Activated CD8-positive, alpha-beta memory T cell treated with anti-CD3 and anti-CD28 coated beads, Interleukin-2, amount 50 U/mL, for 1 hour (primary cell): ENCODE data around the gene ZNF626.
"Not testable (repeated sequence)": the region's sequence is repeated elsewhere in the genome, so short reads cannot be mapped to it uniquely, and the experiment has no call there.

Experiments
- DNase-seq: peaks from one replicate; pipeline ENCODE4 v3.0.0-alpha.2; 2020; ENCODE audit errors: extremely low read depth

Gene ZNF626

GRCh38 chr19:20661150-20661819 is at the start of gene ZNF626:
ZNF626 (minus strand) TSS chr19:20661571; CDS start chr19:20661446, 125 bp downstream.
- peak; percentile 90 for DNase-seq

DNA sequence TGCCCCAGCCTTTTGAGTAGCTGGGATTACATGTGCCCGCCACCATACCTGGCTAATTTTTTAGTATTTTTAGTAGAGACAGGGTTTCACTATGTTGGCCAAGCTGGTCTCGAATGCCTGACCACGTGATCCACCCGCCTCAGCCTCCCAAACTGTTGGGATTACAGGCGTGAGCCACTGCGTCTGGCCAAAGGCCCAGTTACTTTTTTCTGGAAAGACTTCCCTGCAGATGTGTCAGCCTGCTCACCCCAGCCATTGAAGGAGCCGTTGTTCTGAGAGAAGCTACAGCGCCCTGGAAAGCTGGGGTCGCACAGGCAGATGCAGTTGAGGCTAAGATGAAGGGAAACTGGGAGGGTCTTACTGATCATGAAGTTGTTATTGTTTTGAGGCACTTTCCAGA is 7.9 kb upstream of the ZNF626 start:
- DNase-seq, result no peak

DNA sequence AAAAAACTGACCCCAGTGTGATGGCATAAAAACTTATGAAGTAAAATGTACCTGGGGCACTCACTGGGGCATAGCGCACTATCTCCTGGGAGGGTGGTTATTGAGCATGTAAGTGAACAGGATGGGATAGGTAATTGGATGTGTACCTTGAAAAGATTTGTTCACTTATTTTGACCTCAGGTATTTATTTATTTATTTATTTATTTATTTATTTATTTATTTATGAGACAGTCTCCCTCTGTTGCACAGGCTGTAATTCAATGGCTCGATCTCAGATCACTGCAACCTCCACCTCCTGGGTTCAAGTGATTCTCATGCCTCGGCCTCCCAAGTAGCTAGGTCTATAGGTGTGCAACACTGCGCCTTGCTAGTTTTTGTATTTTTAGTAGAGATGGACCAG is 5.9 kb upstream of the ZNF626 start:
- DNase-seq, result no peak

DNA sequence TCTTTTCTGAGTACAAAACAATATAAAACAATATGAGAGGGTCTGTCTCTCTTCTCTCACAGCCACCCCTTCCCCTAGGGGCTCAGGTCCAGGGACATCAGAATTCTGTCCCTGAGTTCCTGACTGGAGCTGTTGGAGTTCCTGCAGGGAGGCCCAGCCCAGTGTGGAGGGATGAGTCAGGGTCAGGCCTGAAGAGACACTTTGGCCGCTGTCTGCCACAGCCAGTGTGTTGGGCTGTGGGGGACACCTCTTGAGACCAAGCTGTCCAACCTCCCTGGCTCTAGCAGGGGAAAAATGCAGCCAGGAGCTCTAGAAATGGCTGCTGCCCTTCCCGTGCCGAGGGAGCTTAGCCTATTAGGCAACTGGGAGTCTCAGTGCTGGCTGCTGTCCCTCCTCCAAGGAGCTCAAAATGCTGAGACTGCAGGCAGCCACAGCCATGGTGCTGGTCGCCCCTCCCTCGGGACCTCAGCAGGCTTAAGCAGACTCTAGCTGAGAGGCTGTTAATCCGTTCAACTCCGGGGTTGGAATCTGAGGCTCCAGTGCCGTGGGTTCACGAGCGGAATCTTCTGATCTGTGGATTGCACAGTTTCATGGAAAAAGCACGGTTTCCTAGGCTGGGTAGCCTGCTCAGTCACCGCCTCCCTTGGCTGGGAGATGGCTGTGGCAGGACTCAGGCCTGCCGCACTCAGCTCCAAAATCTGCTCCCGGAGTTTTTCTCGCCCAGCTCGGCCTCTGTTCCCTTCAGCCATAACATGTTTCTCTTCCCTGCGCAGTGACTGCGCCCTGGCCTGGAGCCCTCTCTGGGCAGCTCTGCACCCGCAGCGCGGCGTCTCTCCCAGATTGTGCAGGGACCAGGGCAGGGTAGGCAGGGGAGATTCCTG is 3.8 kb upstream of the ZNF626 start:
- no peak for DNase-seq

GRCh38 chr19:20664475-20664874 is 3.1 kb upstream of the ZNF626 start:
- not testable (repeated sequence) for DNase-seq

DNA sequence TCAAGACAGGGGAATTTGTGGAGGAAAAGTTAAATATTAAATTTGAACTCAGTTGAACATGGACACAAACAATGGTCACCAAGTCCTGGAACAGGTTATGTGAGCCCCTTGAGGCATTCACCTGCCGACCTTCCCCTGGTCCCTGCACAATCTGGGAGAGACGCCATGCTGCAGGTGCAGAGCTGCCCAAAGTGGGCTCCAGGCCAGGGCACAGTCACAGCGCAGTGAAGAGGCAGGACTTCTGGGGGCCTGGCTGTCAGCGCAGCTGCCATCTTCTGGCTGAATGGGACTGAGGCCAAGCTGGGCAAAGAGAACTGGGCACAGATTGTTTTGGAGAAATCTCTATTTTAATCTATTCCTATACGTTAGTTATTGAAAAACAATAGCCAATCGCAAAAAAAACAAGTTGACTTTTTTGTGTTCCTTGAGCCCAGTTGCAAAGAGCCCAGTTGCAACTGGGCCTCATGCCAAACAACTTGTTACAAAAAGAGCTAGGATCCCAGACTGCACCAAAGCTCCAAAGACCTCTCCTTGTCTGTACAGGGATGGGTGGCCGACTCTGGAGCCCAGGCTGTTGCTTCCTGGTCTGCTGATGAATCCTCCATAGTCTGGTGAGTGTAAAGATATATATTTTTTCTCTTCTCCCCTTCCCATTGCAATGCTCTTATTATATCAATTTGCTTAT is 1.2 kb upstream of the ZNF626 start:
- no peak for DNase-seq

DNA sequence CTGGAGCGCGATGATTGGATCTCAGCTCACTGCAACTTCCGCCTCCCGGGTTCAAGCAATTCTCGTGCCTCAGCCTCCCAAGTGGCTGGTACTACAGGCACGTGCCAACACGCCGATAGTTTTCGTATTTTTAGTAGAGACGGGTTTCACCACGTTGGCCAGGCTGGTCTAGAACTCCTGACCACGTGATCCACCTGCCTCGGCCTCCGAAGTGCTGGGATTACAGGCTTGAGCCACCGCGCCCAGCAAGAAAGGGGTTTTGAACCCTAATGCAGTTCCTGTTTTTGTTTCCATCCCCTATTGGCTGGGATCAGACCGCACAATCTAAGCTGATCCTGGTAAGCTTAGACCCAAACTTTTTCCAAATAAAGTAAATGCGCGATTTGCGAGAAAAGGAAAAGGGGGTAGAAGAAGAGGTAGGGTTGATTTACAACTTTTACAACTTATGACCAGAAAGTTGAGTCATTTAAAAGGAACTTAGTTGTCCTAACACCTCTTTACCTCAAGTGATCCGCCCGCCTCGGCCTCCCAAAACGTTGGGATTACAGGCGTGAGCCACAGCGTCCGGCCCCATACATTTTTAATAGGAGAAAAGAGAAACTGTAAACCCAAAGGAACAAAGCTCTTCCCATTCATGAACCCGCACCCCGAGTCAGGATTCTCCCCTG is 764 bp downstream of the ZNF626 start:
- DNase-seq, result no peak

- DNase-seq, result no peak
These were observed 20.8 kb downstream of the ZNF626 start for GRCh38 chr19:20640545-20640944.

GRCh38 chr19:20640023-20640422 is 21.3 kb downstream of the ZNF626 start:
- no peak for DNase-seq

- DNase-seq, result not testable (repeated sequence)
These were observed 36.8 kb downstream of the ZNF626 start for GRCh38 chr19:20624560-20624959.

GRCh38 chr19:20616071-20616470 is 45.3 kb downstream of the ZNF626 start:
- DNase-seq, result no peak

DNA sequence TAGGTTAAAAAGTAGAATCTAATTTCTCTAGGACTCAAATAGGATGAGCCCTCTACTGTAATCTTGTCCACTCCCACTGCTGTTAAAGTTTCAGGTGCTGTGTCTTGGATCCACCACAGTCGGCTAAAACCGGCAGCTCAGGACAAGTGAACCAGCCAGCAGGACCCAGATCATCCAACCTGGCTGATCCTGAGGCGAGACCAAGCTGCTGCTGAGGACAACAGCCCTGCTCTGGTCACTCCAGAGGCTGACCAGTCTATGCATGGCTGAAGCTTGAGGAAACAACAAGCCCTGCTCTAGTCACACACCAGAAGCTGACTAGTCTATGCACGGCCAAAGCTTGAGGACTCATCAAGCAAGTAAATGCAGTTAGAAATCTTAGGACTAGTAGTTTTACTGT is 46.4 kb downstream of the ZNF626 start:
- DNase-seq, result not testable (repeated sequence)

- no peak for DNase-seq
These were observed 48.6 kb downstream of the ZNF626 start for GRCh38 chr19:20612711-20613316.

DNA sequence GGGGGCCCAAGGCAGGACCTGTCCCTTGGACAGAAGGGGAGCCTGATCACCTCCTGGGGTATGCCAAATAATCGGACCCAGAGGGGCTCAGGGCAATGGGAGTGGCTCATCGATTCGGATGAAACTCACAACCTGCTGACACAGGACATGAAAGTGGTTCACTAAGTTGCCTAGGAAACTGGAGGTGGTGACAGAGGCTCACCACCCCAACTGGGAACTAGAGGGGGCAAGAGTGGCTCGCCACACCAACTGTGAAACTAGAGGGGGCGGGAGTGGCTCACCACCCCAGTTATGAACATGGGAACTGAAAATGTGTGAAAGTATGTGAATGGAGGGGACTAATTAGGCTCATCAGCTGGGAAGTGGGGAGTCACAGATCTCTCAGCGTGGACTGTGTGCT is 49.5 kb downstream of the ZNF626 start:
- no peak for DNase-seq

DNA sequence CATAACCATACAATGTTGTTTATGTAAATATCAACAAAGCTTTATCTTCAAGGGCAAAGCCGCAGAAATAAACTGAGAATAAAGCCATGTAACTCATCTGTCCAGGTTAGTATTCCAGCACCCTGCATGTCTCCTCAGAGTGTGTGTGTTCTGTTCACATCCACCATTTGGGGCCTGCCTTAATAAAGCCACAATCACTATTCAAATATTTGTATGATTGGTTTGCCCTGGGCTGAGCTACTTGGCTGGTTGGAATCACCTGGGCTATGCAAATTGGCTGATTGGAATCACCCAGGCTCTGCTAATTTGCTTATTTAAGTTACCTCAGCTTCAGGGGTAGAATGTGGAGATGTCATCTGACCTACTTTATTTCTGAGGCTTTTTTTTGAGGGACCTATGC is 53.4 kb downstream of the ZNF626 start:
- DNase-seq, result no peak
